T-helper 1 cell (primary cell): ENCODE measurements around the gene LVRN.
"Not testable (repeated sequence)": the region's sequence is repeated elsewhere in the genome, so short reads cannot be mapped to it uniquely, and the experiment has no call there.

Experiments used
- DNase-seq, 5 donors: peaks; one replicate each; pipeline ENCODE4 v3.0.0-alpha.2; 2012 to 2020
- total RNA-seq, 4 donors: gene quantifications; one replicate each; lab custom pipeline; 2026; lab: John Stamatoyannopoulos, UW

Gene LVRN, protein sequence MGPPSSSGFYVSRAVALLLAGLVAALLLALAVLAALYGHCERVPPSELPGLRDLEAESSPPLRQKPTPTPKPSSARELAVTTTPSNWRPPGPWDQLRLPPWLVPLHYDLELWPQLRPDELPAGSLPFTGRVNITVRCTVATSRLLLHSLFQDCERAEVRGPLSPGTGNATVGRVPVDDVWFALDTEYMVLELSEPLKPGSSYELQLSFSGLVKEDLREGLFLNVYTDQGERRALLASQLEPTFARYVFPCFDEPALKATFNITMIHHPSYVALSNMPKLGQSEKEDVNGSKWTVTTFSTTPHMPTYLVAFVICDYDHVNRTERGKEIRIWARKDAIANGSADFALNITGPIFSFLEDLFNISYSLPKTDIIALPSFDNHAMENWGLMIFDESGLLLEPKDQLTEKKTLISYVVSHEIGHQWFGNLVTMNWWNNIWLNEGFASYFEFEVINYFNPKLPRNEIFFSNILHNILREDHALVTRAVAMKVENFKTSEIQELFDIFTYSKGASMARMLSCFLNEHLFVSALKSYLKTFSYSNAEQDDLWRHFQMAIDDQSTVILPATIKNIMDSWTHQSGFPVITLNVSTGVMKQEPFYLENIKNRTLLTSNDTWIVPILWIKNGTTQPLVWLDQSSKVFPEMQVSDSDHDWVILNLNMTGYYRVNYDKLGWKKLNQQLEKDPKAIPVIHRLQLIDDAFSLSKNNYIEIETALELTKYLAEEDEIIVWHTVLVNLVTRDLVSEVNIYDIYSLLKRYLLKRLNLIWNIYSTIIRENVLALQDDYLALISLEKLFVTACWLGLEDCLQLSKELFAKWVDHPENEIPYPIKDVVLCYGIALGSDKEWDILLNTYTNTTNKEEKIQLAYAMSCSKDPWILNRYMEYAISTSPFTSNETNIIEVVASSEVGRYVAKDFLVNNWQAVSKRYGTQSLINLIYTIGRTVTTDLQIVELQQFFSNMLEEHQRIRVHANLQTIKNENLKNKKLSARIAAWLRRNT
- 0 to 0.12 (median 0) reads per million in 4 donors for total RNA-seq

DNA sequence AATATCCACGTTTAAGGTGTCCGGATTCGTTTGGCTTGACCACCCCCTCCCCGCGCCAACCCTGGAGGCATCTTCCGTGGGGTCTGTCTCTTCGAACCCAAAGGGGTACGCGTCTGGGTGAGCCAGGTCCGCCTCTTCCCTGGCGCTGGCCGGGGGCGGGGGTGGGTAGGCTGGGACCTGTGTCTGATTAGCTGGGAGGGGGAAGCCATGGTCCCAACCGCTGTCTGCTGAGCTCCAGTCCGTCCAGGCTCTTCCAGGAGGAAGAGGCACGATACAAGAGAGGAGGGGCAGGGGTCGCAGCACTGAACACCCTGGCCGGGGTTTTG, at the start of gene LVRN:
LVRN (plus strand) TSS at position 237 of the 326 bp plus-strand sequence. CDS start 143 bp downstream, outside the sequence.
- no peak for DNase-seq

DNA sequence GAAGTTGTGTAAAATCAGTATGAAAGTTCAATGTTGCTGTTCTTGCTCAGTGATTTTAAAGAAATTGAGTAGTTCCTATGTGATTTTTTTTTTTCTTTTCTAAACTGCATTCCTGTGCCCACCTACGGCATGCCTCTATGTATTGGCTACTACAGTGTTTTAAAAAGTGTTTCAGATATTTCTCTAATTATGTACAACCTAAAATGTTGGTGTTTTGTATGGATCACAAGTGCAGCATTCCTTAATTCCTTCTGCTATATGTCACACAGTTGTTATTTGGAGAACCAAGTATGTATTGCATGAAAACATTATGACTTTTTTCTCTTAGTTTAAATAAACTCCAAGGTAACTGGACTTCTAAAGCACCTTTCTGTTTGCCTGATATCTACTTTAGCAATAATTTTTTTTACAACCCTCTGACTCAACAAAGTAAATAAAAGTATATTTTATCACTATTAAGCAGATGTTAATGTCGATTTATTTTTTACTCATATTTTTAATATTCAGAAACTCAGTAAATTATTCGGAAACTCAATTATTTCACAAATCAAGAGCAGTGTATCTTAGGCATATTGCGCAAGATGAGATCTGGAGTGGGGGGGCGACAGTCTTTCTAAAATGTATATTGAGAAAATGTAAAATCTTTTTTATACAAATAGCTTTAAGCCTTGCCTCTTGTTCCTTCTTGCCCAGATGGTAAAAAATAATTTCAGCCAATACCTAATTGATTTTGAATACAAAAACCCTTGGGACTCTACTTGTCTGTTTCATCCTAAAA, 48.5 kb upstream of the LVRN start:
- DNase-seq: not testable (repeated sequence)

DNA sequence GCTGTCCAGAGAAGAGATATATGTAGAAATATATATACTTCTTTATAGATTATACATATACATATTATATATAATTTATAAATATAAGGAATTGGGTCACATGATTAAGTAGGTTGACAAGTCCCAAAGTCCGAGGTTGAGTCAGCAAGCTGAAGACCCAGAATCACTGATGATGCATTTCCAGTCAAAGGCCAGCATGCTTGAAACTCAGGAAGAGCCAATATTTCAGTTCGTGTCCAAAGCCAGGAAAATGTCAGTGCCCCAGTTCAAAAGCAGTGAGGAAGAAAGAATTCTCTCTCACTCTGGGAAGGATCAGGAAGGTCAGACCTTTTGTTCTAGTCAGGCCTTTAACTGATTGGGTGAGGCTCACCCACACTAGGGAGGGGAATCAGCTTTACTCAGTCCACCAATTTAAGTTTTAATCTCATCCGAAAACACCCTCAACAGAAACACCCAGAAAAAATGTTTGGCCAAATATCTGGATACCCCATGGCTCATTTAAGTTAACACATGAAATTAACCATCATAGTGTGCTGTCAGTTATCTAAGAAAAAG, 42.0 kb upstream of the LVRN start:
- DNase-seq: no peak

DNA sequence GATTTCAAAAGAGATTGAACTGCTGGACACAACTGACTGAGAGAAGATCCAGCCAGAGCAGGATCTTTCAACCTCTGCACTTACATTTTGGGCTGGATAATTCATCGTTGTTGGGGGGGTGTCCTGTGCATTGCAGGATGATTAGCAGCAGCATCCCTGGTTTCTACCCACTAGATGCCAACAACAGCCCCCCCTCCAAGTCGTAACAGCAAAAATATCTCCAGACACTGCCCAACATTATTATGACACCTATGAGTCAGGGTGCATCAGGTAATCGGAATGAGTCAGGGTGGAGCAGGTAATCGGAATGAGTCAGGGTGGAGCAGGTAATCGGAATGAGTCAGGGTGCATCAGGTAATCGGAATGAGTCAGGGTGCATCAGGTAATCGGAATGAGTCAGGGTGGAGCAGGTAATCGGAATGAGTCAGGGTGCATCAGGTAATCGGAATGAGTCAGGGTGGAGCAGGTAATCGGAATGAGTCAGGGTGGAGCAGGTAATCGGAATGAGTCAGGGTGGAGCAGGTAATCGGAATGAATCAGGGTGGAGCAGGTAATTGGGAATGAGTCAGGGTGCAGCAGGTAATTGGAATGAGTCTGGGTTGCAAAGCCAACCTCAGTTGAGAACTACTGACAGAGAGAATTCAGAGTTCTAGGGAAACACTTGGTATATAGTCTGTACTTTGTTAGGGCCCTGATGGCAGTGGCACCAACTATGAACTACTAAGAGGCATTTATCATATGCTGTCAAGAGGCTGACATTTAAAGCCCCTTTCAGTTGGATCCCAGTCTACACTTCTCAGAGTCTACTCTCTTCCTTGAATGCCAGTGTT, 33.5 kb upstream of the LVRN start:
- not testable (repeated sequence) for DNase-seq

DNA sequence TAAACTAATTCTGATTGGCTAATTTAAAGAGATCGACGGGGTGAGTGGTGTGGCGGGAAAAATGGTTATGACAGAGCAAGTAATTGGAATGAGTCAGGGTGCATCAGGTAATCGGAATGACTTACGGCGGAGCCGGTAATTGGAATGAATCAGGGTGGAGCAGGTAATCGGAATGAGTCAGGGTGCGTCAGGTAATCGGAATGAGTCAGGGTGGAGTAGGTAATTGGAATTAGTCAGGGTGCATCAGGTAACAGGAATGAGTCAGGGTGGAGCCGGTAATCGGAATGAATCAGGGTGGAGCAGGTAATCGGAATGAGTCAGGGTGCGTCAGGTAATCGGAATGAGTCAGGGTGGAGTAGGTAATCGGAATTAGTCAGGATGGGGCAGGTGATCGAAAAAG, 32.1 kb upstream of the LVRN start:
- not testable (repeated sequence) for DNase-seq

DNA sequence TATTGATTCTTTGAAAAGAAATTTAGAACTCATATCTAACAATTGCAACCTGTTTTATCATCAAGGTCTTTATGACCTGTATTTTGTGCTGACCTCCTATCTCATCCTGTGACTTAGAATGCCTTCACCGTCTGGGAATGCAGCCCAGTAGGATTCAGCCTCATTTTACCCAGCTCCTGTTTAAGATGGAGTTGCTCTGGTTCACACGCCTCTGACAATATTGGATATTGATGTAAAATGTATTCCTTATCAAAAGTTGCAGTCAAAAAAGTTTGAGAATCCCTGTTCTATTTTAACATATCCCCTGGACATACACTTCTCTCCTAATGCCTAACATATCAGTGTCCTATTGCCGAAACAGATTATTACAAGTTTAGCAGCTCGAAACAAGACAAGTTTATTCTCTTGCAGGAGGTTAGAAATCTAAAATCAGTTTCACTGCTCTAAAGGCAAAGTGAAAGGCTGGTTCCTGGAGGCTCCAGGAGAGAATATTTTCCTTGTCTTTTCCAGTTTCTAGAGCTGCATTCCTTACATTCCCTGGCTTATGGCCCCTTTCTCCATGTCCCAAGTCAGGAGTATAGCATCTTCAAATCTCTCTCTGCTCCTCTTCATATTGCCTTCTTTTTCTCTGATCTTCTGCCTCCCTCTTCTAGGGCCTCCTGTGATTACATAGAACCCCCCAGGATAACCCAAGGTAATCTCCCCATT, 31.5 kb upstream of the LVRN start:
- no peak for DNase-seq

DNA sequence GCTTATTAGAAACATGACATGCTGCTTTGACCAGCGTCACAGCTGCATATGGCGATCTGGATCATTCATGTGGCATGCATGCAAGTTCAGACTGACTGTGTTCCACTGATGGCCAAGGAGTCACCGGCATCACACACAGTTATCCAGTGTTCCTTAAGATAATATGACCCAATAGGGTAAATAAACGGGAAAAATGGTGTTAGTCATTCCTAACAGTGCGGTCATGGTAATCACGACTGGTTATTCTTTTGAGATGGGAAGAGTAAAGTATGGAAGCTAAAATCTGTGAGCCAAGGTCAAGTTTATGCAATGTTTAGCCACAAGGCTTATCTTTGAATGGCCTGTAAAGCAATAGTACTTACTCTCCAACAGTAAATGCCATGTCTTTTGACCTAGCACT, 29.3 kb upstream of the LVRN start:
- DNase-seq: no peak

DNA sequence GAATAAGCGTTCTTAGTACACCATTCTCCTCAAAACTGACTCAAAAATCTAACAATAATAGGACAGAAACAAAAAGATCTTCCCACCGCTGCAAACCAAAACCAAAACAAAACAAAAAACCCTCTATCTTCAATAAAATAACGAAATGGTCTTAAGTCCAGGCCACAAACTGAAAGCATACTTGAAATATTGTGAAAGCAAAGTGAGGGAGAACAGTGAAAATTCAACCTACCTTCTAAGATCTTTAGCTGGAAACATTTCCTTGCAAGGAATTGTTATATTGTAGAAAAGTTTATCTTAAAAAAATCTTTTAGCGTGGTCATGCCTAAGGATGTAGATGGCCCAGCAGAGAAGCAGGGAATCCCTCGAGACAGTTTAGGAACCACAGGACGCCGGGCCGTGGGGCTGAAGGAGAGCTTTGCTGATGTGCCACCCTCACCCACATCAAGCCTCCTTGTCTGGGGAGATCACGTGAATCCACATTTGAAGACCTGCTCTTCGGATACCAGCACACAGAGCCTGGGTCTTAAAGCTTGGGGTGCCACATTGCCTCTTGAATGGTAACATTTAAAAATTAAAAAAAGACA, 27.8 kb upstream of the LVRN start:
- DNase-seq: no peak

DNA sequence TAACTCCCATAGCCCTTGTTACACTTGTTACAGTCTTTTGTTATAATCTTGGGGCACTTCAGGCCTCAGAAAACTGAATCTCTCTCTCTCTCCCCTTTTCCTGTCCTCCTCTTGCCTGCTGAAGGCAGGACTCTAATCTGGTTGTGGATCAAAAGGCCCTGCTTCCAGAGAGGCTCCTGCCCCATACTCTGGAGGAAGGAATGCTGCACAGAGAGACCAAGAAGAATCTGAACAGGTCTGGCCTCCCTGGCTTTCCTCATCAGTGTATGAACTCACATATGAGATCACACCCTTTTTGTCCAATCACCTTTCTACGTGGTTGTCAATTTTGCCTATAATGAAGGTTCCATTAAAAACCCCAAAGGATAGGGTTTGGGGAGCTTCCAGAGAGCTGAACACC, 26.2 kb upstream of the LVRN start:
- no peak for DNase-seq

DNA sequence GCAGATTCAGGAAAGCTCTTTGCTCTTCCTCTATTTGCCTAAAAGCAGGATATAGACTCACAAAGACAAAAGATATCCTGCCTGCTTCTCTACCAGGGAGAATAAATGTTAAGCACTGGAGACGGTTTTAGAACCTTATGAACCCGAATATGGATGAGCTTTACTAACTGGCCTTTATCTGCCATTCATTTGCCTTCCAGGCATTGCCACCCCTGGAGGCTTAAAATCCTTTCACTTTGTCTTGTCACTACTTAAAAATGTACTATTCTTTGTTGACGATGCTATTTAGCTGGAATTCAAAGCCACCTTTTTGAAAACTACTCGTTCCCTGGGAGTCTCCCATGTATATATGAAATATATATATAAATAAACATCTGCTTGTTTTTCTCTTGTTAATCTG, 23.2 kb upstream of the LVRN start:
- DNase-seq: no peak

DNA sequence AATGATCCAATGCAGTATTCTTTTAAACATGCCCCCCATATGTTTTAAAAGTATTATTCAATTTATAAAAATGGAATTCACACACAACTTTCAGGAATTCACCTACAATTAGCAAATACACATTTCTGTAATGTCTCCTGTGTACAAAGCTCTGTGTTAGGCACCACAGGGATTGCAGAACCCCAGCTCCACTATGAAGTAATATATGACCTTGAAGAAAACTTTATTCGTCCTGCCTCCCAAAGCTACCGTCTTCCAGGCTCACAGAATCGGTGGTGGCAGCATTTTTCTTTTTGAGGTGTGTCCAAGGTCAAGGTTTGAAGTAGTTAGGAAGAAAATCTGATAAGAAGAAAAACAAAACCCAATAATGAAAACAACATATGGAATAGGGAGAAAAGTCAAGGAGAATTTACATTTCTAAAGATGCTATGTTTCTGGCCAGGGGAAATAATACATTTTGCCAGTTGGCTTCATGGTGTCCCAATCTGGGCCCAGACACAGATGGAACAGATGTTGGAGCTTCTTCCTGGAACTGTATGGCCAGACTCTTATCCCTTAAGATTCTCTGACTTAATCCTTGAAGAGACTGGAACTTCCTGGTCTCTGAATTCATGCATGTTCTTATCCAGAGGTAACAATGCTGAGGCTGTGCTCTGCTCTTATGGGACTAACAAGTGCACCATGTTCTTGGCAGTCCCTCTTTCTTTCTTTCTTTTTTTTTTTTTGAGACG, 22.0 kb upstream of the LVRN start:
- no peak for DNase-seq

DNA sequence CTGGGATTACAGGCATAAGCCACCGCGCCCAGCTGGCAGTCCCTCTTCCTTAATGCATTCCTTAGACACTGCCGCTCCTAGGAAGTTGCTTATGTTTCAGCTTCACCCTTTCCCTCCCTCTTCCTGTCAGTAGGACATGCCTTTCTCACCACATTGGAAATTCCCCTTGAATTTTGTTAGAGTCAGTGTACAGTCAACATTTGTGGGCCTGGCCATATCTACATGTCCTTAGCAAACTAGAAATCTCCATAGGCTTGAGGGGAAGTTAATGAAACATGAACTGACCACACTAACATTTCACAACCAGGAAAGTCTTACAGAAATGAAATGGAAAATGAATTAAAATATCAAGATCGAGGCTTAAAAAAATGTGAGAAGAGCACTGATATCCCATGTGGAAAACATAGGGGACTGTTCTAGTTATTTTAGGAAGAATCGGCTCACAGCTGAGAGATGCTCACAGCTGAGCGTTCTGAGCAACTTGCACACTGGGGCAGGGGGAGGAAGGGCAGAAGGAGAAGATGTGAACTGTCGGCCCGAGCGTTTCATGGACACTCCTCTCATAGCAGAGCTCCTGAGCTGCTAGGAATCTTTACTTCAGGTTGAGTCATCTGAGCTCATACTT, 21.1 kb upstream of the LVRN start:
- DNase-seq: no peak

DNA sequence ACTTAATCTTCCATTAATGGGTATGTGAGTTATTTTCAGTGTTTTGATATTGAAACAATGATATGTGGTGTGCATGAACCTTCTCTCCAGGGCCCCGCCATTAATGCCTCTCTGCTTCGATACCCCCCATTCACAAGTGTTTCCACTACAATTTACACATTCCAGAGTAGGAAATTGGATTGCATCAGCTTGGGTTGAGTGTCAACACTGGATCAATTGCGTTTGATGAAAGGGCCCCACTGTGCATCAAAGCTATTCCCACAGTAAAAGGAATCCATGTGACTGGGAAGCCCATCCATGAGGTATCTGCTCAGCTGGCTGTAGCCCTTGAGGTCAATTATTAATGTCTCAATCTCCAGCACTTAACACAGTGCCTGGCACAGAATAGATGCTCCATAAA, 17.8 kb upstream of the LVRN start:
- no peak for DNase-seq

DNA sequence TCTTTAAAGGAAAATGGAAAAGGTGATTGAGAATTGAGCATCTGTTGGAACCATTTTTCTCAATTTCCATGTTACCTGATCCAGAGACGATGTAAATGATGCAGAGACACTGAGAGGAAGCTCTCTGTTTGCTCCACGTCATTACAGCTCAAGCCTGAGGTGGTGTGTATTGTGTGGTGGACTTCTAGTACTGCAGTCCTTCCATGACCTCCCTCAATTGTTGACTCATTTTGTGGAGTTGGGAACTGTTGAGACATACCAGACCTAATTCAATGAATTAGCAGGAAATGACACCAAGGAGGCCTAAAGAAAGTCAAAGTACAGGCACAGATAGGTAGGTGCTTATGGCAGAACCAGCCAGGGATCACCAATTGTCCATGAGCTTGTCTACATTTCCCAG, 15.6 kb upstream of the LVRN start:
- no peak for DNase-seq

DNA sequence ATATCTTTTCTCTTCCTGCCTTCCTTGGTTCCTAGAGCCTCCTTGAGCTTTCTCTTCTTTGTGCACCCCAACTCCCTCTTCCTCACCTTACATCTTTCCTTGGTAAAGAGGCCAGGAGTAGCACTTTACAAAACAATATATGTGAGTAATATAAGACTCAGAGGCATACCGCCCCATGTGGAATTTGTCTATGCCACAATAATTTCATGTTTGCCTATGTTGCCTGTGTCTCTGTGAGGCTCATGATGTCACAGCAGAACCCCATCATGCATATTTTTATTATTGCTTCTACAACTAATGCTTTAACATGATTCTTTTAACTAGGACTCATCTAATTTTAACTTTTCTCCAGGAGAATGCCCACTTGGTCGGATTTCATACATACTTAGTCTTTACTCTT, 15.0 kb upstream of the LVRN start:
- no peak for DNase-seq

DNA sequence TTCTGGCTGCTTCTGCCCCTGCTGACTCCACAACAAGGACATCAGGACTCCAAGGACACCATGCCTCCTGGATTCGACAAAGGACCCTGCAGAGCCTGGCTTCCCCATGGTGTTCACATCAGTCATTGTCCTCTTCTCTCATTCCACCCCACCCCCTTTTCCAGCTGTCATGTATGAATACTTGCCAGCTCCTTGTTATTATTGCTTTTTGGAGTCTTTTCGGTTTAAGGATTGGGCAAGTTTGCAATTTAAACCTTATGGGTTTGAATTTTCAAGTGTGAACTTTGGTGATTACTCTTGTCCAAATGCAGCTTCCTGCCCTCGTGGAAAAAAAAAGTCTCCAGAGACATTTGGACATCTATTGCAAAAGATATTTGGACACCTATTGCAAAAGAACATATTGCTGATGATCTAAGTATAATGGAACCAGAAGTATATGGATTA, 14.2 kb upstream of the LVRN start:
- no peak for DNase-seq

DNA sequence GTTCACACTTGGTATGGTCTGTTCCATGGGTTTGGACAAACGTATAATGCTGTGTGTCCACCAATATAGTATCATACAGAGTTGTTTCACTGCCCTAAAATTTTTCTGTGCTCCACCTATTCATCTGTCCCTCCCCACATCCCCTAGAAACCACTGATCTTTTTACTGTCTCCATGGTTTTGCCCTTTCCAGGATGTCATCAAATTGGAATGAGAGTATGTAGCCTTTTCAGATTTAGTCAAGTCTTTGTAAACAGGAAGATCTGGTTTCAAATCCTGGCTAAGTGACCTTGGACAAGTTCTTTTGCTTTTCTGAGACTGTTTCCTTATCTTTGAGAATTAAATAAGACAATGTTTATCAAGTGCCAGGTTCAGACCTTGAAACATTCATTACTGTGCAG, 13.2 kb upstream of the LVRN start:
- DNase-seq: no peak

DNA sequence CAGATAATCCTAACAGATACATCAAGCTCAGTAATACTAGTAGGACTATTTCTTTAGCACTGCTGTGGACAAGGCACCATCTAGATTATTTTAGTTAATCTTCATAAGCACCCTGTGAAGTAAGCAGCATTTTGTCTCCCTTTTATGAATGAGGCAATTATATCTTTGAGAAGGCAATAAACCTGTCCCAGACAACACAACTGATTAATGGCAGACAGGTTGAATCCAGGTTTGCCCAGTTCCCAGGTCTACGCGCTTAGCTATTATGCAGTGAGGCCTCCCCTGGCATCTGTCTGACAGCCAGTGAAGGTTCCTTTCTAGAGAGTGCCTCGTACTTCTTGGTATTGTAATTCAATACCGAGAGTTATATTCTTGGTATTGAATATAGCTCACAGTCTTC, 9.7 kb upstream of the LVRN start:
- no peak for DNase-seq

DNA sequence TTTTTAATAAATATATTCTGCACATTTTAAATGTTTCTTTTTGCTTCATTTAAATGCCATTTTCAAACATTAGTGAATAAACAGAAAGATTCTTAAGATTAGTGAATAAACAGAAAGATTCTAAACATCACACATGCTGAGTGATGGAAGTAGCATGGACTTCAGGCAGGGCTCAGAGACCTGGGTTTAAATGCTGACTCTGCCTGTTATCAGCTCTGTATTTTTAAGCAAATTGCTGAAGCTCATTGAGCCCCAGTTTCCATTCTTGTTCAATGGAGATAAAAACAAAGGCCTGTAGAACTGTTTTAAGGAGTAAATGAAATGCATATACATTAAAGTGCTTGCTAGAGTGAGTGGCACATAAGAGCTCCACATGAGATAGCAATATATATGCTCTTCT, 8.1 kb upstream of the LVRN start:
- no peak for DNase-seq
